BLaER1 treated with 17β-estradiol and CSF1 and Interleukin-3, amounts not matched to agents 10 nM and 100 nM (cell line): ENCODE results near the gene GALNT15.

ENCODE experiments used
- H3K27ac ChIP-seq, 11 experiments: shearing (Covaris generic); formaldehyde crosslinking; 2 replicates each; pipeline ENCODE4 v1.8.1; 2022
- H3K27me3 ChIP-seq, 11 experiments: shearing (Covaris generic); formaldehyde crosslinking; 2 replicates each; pipeline ENCODE4 v1.8.1; 2022
- H3K36me3 ChIP-seq, 11 experiments: shearing (Covaris generic); formaldehyde crosslinking; 2 replicates each; pipeline ENCODE4 v1.8.1; 2022
- H3K4me1 ChIP-seq, 10 experiments: shearing (Covaris generic); formaldehyde crosslinking; 2 replicates each; pipeline ENCODE4 v1.8.1; 2022
- H3K4me2 ChIP-seq, 11 experiments: shearing (Covaris generic); formaldehyde crosslinking; 2 replicates each; pipeline ENCODE4 v1.8.1; 2022
- H3K4me3 ChIP-seq, 10 experiments: shearing (Covaris generic); formaldehyde crosslinking; 2 replicates each; pipeline ENCODE4 v1.8.1; 2022
- H3K9ac ChIP-seq, 11 experiments: shearing (Covaris generic); formaldehyde crosslinking; 2 replicates each; pipeline ENCODE4 v1.8.1; 2022
- H3K9me3 ChIP-seq, 11 experiments: shearing (Covaris generic); formaldehyde crosslinking; replicated peaks in 1 of 11; 2 replicates each; pipeline ENCODE4 v1.8.1; 2022
- H4K20me1 ChIP-seq, 11 experiments: shearing (Covaris generic); formaldehyde crosslinking; 2 replicates each; pipeline ENCODE4 v1.8.1; 2022
- Cebpa-rat ChIP-seq, 11 experiments: shearing (Covaris generic); IDR thresholded peaks; 2 replicates each; pipeline ENCODE4 v1.8.1; 2022

Gene GALNT15

GRCh38 chr3:16221990-16222389, 47.5 kb downstream of the GALNT15 start:
- Histone ChIP-seq H3K27me3 (no peaks in the 10 kb centered on the region), H3K4me3 (no peak overlapping the region), H3K9me3 (peaks cover 14 to 32% (median 29%) of the 10 kb centered on the region in 11 experiments; a peak in 19 of 22 replicates), H3K4me1 (peaks cover 0 to 11% (median 6%) of the 10 kb centered on the region in 10 experiments; a peak in 8 of 20 replicates), H4K20me1 (no peaks in the 10 kb centered on the region), H3K9ac (no peak overlapping the region), H3K36me3 (no peaks in the 10 kb centered on the region), H3K4me2 (peak overlapping the region in 5 of 11 experiments; percentile 8 to 58 (median 28); a peak in 7 of 22 replicates), H3K27ac (no peak overlapping the region)
- TF ChIP-seq Cebpa-rat (IDR thresholded peaks at IDR 0.05): no peak

GRCh38 chr3:16222547-16222946, 48.1 kb downstream of the GALNT15 start:
- Histone ChIP-seq H3K9ac (no peak overlapping the region), H3K27me3 (no peaks in the 10 kb centered on the region), H3K36me3 (no peaks in the 10 kb centered on the region), H3K27ac (no peak overlapping the region), H4K20me1 (no peaks in the 10 kb centered on the region), H3K4me1 (peaks cover 0 to 11% (median 6%) of the 10 kb centered on the region in 10 experiments; a peak in 8 of 20 replicates), H3K4me2 (no peak overlapping the region), H3K9me3 (peaks cover 14 to 32% (median 29%) of the 10 kb centered on the region in 11 experiments; a peak in 19 of 22 replicates), H3K4me3 (no peak overlapping the region)
- TF ChIP-seq Cebpa-rat (IDR thresholded peaks at IDR 0.05): no peak

- no peaks in the 10 kb centered on the region for H4K20me1 ChIP-seq
- peaks cover 0 to 11% (median 6%) of the 10 kb centered on the region in 10 experiments; a peak in 8 of 20 replicates for H3K4me1 ChIP-seq
- no peaks in the 10 kb centered on the region for H3K27me3 ChIP-seq
- no peak overlapping the region for H3K27ac ChIP-seq
- H3K9me3 ChIP-seq: peaks cover 14 to 32% (median 29%) of the 10 kb centered on the region in 11 experiments; a peak in 19 of 22 replicates
- peak overlapping the region in 2 of 11 experiments; percentile 9 to 25; a peak in 1 of 22 replicates for H3K4me2 ChIP-seq
- H3K4me3 ChIP-seq: no peak overlapping the region
- no peaks in the 10 kb centered on the region for H3K36me3 ChIP-seq
- H3K9ac ChIP-seq: no peak overlapping the region
- TF ChIP-seq Cebpa-rat (IDR thresholded peaks at IDR 0.05): no peak
Measured at GRCh38 chr3:16224325-16224724, 49.8 kb downstream of the GALNT15 start.

- no peak overlapping the region for H3K4me3 ChIP-seq
- no peak overlapping the region for H3K27ac ChIP-seq
- peaks cover 0 to 7% (median 0%) of the 10 kb centered on the region in 10 experiments; a peak in 2 of 20 replicates for H3K4me1 ChIP-seq
- H3K9ac ChIP-seq: no peak overlapping the region
- H3K4me2 ChIP-seq: no peak overlapping the region
- no peak for TF ChIP-seq Cebpa-rat (IDR thresholded peaks at IDR 0.05)
- peaks cover 9 to 23% (median 20%) of the 10 kb centered on the region in 11 experiments; a peak in 19 of 22 replicates for H3K9me3 ChIP-seq
- H3K36me3 ChIP-seq: no peaks in the 10 kb centered on the region
- no peaks in the 10 kb centered on the region for H3K27me3 ChIP-seq
- H4K20me1 ChIP-seq: no peaks in the 10 kb centered on the region
Measured at GRCh38 chr3:16227566-16227965, 53.1 kb downstream of the GALNT15 start.

- no peak for TF ChIP-seq Cebpa-rat (IDR thresholded peaks at IDR 0.05)
- Histone ChIP-seq H3K27me3 (no peaks in the 10 kb centered on the region), H3K4me3 (no peak overlapping the region), H3K4me1 (peaks cover 0 to 19% (median 0%) of the 10 kb centered on the region in 10 experiments; a peak in 6 of 20 replicates), H3K36me3 (no peaks in the 10 kb centered on the region), H3K27ac (no peak overlapping the region), H3K4me2 (no peak overlapping the region), H3K9ac (no peak overlapping the region), H4K20me1 (no peaks in the 10 kb centered on the region), H3K9me3 (peaks cover 8 to 21% (median 15%) of the 10 kb centered on the region in 11 experiments; a peak in 16 of 22 replicates)
Measured at GRCh38 chr3:16229681-16230080, 55.2 kb downstream of the GALNT15 start.

GRCh38 chr3:16231983-16232382, 57.5 kb downstream of the GALNT15 start:
- Histone ChIP-seq H3K27me3 (no peaks in the 10 kb centered on the region), H3K4me3 (no peak overlapping the region), H3K9me3 (no peaks in the 10 kb centered on the region), H3K4me1 (peaks cover 0 to 15% (median 0%) of the 10 kb centered on the region in 10 experiments; a peak in 6 of 20 replicates), H3K27ac (no peak overlapping the region), H3K36me3 (no peaks in the 10 kb centered on the region), H3K9ac (no peak overlapping the region), H3K4me2 (no peak overlapping the region), H4K20me1 (no peaks in the 10 kb centered on the region)
- no peak for TF ChIP-seq Cebpa-rat (IDR thresholded peaks at IDR 0.05)

- H3K36me3 ChIP-seq: no peaks in the 10 kb centered on the region
- peak overlapping the region in 3 of 11 experiments; percentile 7 to 53 (median 49); a peak in 3 of 22 replicates for H3K4me2 ChIP-seq
- no peaks in the 10 kb centered on the region for H3K9me3 ChIP-seq
- no peaks in the 10 kb centered on the region for H4K20me1 ChIP-seq
- TF ChIP-seq Cebpa-rat (IDR thresholded peaks at IDR 0.05): no peak
- H3K4me1 ChIP-seq: peaks cover 0 to 18% (median 0%) of the 10 kb centered on the region in 10 experiments; a peak in 7 of 20 replicates
- H3K27me3 ChIP-seq: no peaks in the 10 kb centered on the region
- no peak overlapping the region for H3K9ac ChIP-seq
- H3K4me3 ChIP-seq: no peak overlapping the region
- H3K27ac ChIP-seq: no peak overlapping the region
Measured at GRCh38 chr3:16233806-16234205, 59.3 kb downstream of the GALNT15 start.

GRCh38 chr3:16234281-16234680, 59.8 kb downstream of the GALNT15 start:
- H3K9me3 ChIP-seq: no peaks in the 10 kb centered on the region
- no peak for TF ChIP-seq Cebpa-rat (IDR thresholded peaks at IDR 0.05)
- H4K20me1 ChIP-seq: no peaks in the 10 kb centered on the region
- no peaks in the 10 kb centered on the region for H3K36me3 ChIP-seq
- H3K27ac ChIP-seq: no peak overlapping the region
- no peak overlapping the region for H3K4me3 ChIP-seq
- peaks cover 0 to 23% (median 0%) of the 10 kb centered on the region in 10 experiments; a peak in 8 of 20 replicates for H3K4me1 ChIP-seq
- H3K9ac ChIP-seq: no peak overlapping the region
- H3K4me2 ChIP-seq: no peak overlapping the region
- H3K27me3 ChIP-seq: no peaks in the 10 kb centered on the region

- Histone ChIP-seq H4K20me1 (no peaks in the 10 kb centered on the region), H3K4me3 (no peak overlapping the region), H3K9ac (no peak overlapping the region), H3K36me3 (no peaks in the 10 kb centered on the region), H3K4me2 (no peak overlapping the region), H3K4me1 (peaks cover 0 to 41% (median 4%) of the 10 kb centered on the region in 10 experiments; a peak in 8 of 20 replicates), H3K9me3 (no peaks in the 10 kb centered on the region), H3K27me3 (no peaks in the 10 kb centered on the region), H3K27ac (no peak overlapping the region)
- no peak for TF ChIP-seq Cebpa-rat (IDR thresholded peaks at IDR 0.05)
Measured at GRCh38 chr3:16236030-16236639, 61.7 kb downstream of the GALNT15 start.
